ENCODE measurements around the gene DNAJC5G. TPM values are rescaled to one million over a fixed set of nuclear protein-coding genes. Genes with fewer than 3 reads are reported as not detected.
"Not testable (repeated sequence)": the region's sequence is repeated elsewhere in the genome, so short reads cannot be mapped to it uniquely, and the experiment has no call there.

DNAJC5G gene
- total RNA-seq, 1 donor from 2014 or later: not detected

DNA sequence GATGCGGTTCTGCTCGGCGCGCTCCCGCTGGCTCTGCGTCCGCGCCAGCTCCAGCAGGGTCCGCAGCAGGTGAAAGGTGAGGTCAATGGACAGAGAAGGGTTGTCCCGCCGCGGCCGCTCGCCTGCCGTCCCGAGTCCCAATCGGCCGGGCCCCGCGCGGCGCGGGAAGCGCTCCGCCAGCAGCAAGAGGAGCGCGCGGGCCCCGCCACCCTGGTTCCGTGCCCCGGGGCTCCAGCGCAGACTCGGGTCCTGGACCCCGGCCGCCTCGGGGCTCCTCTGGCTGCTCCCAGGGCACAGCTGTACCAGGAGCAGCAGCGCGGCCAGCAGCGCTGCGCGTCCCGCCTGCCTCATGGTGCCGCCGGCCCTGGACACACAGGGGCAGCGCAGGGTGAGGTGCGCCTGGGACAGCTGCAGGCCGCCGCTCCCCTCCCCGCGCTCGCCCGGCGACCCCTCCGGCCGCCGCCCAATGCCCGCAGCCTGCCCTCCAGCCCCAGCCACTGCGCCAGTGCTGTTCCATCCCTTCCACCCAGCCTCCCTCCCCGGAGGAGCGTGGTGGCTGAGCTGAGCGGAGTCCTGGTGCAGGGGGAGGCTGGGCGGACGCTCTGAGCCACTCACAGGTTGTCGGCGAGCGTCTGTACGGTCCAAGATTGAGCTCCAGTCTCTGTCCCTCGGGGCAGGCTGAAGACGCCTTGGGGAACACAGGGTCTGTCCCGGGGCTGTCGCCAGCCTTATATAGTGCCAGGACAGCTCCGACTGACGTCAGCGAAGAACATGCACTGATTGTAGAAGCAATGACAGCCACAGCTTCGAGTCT, 32.5 kb downstream of the DNAJC5G start:
- DNase-seq (ENCODE audit: low spot score): no peak

GRCh38 chr2:27308359-27308881, 33.2 kb downstream of the DNAJC5G start, which contains the start of gene UCN:
Gene UCN, minus strand, starts transcription at chr2:27308445. Its CDS starts 550 bp downstream, at chr2:27307895.
- peak; percentile 58 for DNase-seq (ENCODE audit: low spot score)

DNA sequence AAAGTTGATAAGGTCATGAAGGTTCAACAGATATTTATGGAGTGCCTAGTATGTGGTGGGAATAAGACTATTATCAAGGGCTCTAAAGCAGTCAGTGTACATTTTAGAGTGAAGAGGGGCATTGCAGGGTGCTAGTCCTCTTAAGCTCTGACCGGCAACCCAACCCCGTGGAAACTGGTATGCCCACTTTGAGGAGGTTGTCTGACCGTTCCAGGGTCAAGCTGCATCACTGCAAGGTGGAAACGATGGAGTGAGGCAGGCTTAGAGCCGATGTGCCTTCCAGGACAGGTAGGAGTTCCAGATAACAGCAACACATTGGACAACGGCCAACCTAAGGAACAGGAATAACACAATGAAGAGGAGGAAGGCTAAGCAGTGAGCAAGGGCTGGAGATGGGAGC, 34.4 kb downstream of the DNAJC5G start:
- no peak for DNase-seq (ENCODE audit: low spot score)

DNA sequence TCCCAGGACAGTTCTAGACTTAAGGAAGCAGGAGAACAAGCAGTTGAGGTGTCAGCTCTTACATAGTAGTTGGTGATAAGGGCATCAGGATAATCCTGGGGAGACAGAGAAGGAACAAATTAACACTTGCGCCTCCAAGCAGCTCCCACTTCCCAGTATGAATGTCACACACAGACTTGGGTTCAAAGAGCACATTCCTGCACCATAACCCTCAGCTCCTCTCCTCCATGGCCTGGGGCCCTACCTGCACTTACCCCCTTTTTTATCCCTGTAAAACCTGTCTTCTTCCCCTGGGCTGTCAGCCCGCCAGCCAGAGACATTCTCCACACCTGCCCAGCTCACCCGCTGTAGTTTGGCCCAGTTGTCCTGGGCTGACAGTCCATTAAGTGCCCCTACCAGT, 36.9 kb downstream of the DNAJC5G start:
- no peak for DNase-seq (ENCODE audit: low spot score)

- no peak for DNase-seq (ENCODE audit: low spot score)
Measured at GRCh38 chr2:27313882-27314645, 38.8 kb downstream of the DNAJC5G start.

DNA sequence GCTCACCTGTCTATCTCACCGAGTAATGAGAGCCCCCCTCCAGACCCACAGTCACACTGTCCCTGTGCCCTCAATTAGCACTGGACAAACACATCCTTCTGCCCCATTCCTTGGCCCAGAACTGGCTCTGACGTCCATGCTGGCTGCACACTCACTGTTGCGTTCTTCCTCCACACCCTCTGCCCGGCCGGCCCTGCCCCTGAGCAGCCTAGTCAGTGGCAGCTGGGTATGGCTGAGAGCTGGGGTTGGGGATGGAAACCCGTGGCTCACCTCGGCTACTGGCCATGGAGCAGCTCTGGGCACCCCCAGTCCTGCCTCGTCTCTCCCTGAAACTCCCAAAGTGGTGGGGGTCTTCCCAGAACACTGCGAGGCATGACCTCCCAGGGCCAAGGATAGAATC, 39.5 kb downstream of the DNAJC5G start:
- DNase-seq (ENCODE audit: low spot score): no peak

- no peak for DNase-seq (ENCODE audit: low spot score)
Measured at GRCh38 chr2:27315122-27315521, 39.9 kb downstream of the DNAJC5G start.

- no peak for DNase-seq (ENCODE audit: low spot score)
Measured at GRCh38 chr2:27316655-27317412, 41.6 kb downstream of the DNAJC5G start.

DNA sequence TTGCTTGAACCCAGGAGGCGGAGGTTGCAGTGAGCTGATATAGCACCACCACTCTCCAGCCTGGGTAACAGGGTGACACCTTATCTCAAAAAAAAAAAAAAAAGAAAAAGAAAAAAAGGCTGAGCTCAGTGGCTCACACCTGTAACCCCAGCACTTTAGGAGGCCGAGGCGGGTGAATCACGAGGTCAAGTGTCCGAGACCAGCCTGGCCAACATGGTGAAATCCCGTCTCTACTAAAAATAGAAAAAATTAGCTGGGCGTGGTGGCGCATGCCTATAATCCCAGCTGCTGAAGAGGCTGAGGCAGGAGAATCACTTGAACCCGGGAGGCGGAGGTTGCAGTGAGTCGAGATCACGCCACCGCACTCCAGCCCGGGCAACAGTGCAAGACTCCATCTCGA, 44.6 kb downstream of the DNAJC5G start:
- DNase-seq (ENCODE audit: low spot score): not testable (repeated sequence)

- DNase-seq (ENCODE audit: low spot score): peak; percentile 20
Measured at GRCh38 chr2:27320958-27321543, 45.8 kb downstream of the DNAJC5G start.

DNA sequence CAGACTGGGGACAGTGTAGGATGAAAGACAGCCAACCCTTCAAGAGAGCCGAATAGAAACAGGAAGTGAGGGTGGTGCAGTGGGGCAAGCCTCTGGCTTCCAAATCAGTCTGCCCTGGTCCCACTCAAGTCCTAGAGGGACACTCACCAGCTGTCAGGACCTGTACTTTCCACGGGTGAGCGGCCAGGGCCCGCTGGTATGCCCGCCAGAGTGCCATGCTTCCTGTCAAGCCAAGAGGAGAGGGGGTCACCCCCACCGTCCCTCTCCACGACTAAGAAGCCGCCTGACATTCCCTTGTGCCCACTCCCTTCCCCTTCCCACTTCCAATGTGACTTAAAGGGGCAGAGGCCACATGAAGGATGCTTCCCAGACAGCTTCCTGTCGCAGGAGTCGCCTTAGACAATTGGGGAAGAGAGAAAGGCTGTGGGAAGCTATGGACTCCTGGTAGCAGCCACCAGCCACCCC, 47.1 kb downstream of the DNAJC5G start:
- DNase-seq (ENCODE audit: low spot score): no peak

- DNase-seq (ENCODE audit: low spot score): peak; percentile 96
Measured at GRCh38 chr2:27322766-27323595, 47.7 kb downstream of the DNAJC5G start, which contains the start of gene MPV17. Gene MPV17, minus strand, starts transcription at chr2:27323097. Its CDS starts 580 bp downstream, at chr2:27322517.

DNA sequence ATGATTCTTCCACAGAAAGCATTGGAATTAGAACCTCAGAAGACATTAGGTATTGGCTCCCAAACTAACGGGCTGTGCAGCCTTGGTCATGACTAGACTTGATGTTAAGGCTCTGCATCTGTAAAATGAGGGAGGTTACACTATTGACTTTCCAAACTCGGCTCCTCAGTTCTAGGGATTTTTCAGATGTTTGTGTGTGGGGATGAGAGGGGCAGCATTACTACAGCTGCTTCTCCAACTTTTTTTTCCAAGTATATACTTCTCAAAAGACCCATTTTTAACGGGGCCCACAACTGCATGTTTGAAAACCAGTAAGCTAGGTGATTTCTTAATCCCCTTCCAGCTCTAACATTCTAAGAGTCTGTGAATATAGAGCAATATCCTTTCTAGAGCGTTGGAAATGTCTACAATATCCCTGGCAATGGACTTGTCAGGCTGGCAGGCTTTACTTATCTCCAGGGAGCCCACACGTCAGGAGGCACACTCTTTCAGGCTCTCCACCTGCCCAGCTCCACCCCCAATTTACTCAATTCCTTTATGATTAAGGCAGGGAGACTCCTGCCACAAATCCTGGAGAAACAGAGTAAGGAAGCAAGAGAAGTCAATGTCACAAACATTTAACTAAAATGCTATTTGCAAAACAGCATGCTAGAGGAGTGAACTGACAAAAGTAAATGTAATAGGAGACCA, 48.5 kb downstream of the DNAJC5G start:
- no peak for DNase-seq (ENCODE audit: low spot score)

GRCh38 chr2:27324720-27325119, 49.5 kb downstream of the DNAJC5G start:
- DNase-seq (ENCODE audit: low spot score): no peak

Other genes with a start within 250 kb of the DNAJC5G start
- gene TMEM214, start 242.5 kb upstream of the DNAJC5G start, total RNA-seq (ENCODE audit: insufficient read depth, low replicate concordance): 28.2 TPM
- gene AGBL5, start 223.8 kb upstream of the DNAJC5G start, total RNA-seq (ENCODE audit: insufficient read depth, low replicate concordance): 5.5 TPM
- 441 TPM for gene OST4, start 203.8 kb upstream of the DNAJC5G start, total RNA-seq (ENCODE audit: insufficient read depth, low replicate concordance)
- 287 TPM for gene EMILIN1, start 196.8 kb upstream of the DNAJC5G start, total RNA-seq (ENCODE audit: insufficient read depth, low replicate concordance)
- 3.4 TPM for gene KHK, start 188.7 kb upstream of the DNAJC5G start, total RNA-seq (ENCODE audit: insufficient read depth, low replicate concordance)
- 11.6 TPM for gene CGREF1, start 156.3 kb upstream of the DNAJC5G start, total RNA-seq (ENCODE audit: insufficient read depth, low replicate concordance)
- 1.2 TPM for gene ABHD1, start 151.6 kb upstream of the DNAJC5G start, total RNA-seq (ENCODE audit: insufficient read depth, low replicate concordance)
- gene PREB, start 140.8 kb upstream of the DNAJC5G start, total RNA-seq (ENCODE audit: insufficient read depth, low replicate concordance): 20.2 TPM
- not detected for gene PRR30, start 136.0 kb upstream of the DNAJC5G start, total RNA-seq (ENCODE audit: insufficient read depth, low replicate concordance)
- gene TCF23, start 126.4 kb upstream of the DNAJC5G start, total RNA-seq (ENCODE audit: insufficient read depth, low replicate concordance): 1.7 TPM
- gene ATRAID, start 63.4 kb upstream of the DNAJC5G start, total RNA-seq (ENCODE audit: insufficient read depth, low replicate concordance): 112 TPM
- gene SLC5A6, start 63.2 kb upstream of the DNAJC5G start, total RNA-seq (ENCODE audit: insufficient read depth, low replicate concordance): 13.0 TPM
- 45.0 TPM for gene CAD, start 58.1 kb upstream of the DNAJC5G start, total RNA-seq (ENCODE audit: insufficient read depth, low replicate concordance)
- gene SLC30A3, start 12.4 kb upstream of the DNAJC5G start, total RNA-seq (ENCODE audit: insufficient read depth, low replicate concordance): 5.5 TPM
- 5.1 TPM for gene TRIM54, start 7.0 kb downstream of the DNAJC5G start, total RNA-seq (ENCODE audit: insufficient read depth, low replicate concordance)
- 1.4 TPM for gene UCN, start 33.0 kb downstream of the DNAJC5G start, total RNA-seq (ENCODE audit: insufficient read depth, low replicate concordance)
- 27.9 TPM for gene MPV17, start 47.7 kb downstream of the DNAJC5G start, total RNA-seq (ENCODE audit: insufficient read depth, low replicate concordance)
- 31.8 TPM for gene GTF3C2, start 81.3 kb downstream of the DNAJC5G start, total RNA-seq (ENCODE audit: insufficient read depth, low replicate concordance)
- 10.1 TPM for gene EIF2B4, start 94.9 kb downstream of the DNAJC5G start, total RNA-seq (ENCODE audit: insufficient read depth, low replicate concordance)
- gene SNX17, start 95.2 kb downstream of the DNAJC5G start, total RNA-seq (ENCODE audit: insufficient read depth, low replicate concordance): 98.0 TPM
- gene ZNF513, start 105.3 kb downstream of the DNAJC5G start, total RNA-seq (ENCODE audit: insufficient read depth, low replicate concordance): 8.4 TPM
- 28.2 TPM for gene PPM1G, start 134.2 kb downstream of the DNAJC5G start, total RNA-seq (ENCODE audit: insufficient read depth, low replicate concordance)
- 89.3 TPM for gene NRBP1, start 153.2 kb downstream of the DNAJC5G start, total RNA-seq (ENCODE audit: insufficient read depth, low replicate concordance)
- gene KRTCAP3, start 166.9 kb downstream of the DNAJC5G start, total RNA-seq (ENCODE audit: insufficient read depth, low replicate concordance): not detected
- gene IFT172, start 214.3 kb downstream of the DNAJC5G start, total RNA-seq (ENCODE audit: insufficient read depth, low replicate concordance): 21.4 TPM
- gene FNDC4, start 219.8 kb downstream of the DNAJC5G start, total RNA-seq (ENCODE audit: insufficient read depth, low replicate concordance): 3.1 TPM
- gene GCKR, start 221.4 kb downstream of the DNAJC5G start, total RNA-seq (ENCODE audit: insufficient read depth, low replicate concordance): not detected